GM21367 (cell line): ENCODE results near the gene TIAM1.
A peak's percentile ranks its signal among the peaks of the same experiment; 100 is the strongest.

ENCODE experiments used
- ATAC-seq: cut with Tn5 transposase; IDR thresholded peaks from one replicate; pipeline ENCODE4 v1.9.1; 2021; ENCODE audit not compliant: unreplicated experiment

TIAM1 gene

DNA sequence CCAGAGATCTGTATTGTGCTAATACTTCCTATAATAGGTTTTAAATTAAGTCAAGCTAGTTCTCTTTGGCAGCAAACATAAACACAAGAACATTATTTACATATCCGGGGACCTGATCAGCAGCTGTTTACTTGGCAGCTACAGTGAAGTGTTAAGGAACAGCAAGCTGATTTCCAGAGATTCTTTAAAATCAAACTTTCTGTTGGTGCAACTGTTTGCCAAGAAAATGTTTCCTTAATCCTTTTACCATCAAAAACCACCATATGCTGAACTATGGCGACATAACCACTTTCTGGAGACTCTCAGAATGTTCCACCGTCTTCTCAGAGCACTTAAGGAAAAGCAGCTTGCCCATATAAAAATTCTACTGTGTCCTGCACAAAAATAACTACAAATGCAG, 198.8 kb downstream of the TIAM1 start:
- ATAC-seq: no peak

DNA sequence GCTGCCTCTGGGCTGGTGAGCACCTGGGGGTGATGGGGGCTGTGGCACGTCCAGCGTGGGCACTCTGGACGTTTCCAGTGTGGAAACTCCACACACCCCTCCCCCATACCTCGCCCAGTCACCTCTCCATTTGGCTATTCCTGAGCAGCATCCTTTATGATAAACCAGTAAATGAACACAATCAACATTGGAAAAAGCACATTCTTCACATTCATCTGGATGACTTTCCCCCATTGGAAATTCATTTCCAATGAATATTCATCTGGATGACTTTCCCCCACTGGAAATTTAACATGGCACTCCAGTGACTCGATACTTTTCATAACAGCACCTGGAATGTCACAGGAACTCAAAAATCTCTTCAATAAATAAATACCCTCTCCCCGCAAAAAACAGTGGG, 201.0 kb downstream of the TIAM1 start:
- no peak for ATAC-seq

DNA sequence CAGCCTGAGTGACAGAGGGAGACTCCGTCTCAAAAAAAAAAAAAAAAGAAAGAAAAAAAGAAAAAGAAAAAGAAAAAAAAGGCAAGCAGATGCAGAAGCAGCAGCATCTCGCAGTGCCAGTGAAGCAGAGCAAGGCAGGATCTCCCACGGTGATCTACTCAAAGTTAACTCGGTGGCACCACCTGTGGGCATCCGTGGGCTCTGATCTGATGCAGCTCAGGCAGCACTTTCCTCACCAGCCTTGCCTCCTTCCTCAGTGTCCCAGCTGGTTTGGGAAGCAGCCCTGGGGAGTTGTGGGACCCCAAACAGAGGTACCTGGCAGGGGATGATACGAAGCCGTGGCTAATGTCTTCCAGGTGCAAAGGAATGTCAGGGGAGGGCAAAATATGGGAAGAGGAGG, 201.5 kb downstream of the TIAM1 start:
- no peak for ATAC-seq

DNA sequence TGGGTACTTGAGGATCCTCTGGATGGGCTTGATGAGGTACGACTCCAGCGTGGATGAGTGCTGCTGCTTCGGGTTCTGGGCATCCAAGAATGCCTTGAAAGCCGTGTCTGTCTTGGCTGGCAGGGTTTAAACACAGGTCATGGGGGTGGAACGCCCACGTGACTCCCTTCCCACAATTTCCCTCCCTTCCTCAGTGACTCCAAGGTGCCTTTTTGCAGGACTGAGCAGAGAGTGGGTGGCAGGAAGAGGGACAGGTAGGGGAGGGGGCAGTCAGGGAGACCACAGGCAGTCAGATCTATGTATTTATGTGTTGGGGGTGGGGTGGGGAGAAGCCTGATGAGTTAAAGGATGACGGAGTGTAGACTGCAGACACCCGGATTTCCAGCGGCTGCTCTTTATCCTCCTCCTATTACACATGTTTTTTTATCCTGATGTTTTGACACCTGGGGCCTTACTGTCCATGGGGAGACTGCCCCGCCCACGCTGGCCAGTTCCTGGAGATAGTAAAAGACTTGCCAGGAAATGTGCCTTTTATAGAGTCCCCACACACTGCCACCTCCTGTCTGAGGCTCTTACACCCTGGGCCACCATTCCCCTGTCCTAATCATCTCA, 202.6 kb downstream of the TIAM1 start:
- ATAC-seq: no peak

DNA sequence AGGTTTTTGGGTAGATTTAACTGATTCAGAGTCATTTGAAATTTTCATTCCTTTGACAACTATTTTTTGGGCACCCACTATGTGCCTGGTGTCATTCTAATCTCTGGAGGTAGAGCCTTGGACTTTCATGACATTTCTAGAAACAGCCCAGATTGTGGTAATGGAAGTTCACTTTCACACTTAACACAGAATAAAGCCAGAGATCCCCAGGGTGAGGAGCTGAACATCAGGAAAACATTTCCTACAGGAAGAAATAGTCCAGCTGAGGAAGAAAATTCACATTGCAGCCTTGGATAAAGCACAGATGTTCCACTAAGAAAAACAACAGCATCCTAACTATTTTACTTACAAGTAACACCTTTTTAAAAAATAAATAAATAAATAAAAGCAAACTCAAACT, 203.4 kb downstream of the TIAM1 start:
- no peak for ATAC-seq

DNA sequence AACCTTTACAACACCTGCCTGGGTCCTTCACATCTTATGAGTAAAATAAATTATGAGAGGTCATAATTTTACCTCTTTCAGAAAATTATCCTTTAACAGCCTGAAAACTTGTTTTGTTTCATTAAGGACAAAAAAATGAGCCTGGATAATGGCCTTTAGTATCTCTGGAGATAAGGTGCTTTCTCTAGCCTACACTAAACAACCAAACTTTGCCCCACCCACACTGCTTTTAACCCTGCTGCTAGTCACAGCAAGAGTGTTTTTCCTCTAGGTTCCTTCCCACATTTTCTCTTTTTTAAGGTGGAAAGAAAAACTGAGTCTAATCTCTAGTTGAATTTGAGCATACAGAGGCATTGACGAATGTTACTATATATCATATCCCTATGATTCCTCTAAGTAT, 204.0 kb downstream of the TIAM1 start:
- no peak for ATAC-seq

DNA sequence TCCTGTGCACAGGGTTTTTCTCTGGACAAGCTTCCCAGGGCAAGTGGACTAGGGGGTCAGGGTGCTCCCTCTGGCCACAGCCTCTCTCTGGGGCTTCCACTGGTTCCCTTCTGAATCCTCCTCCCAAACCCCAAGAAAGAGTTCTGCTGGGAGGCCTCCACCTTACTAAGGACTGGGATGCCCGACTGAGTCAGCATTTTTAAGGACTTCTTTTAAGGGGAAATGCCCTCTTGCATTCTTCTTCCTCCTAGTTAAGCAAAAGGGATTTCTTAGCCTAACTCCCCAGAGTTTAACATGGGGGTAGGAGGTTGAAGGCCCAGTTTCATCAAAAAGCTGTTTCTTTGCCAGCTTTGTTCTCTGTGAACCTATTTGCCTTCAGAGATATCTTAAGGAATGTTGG, 206.1 kb downstream of the TIAM1 start:
- no peak for ATAC-seq

DNA sequence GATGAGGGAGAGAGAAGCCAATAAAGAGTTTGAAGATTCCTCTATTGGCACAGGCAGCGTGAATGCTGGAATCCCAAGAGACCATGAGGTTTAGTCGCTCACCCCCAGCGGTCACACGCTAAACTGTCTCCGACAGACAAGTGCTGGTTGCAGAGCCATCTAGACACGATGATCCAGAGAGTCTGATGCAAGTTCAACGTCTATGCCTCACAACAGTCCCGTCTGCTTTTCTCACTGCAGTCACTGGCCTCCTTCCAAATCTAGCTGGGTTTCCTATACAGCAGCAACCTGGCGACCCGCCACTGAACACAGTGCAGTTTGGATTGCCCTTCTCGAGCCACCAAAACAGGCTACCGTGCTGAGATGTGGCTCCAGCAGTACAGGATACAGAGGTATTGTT, 207.2 kb downstream of the TIAM1 start:
- ATAC-seq: peak; percentile 52

DNA sequence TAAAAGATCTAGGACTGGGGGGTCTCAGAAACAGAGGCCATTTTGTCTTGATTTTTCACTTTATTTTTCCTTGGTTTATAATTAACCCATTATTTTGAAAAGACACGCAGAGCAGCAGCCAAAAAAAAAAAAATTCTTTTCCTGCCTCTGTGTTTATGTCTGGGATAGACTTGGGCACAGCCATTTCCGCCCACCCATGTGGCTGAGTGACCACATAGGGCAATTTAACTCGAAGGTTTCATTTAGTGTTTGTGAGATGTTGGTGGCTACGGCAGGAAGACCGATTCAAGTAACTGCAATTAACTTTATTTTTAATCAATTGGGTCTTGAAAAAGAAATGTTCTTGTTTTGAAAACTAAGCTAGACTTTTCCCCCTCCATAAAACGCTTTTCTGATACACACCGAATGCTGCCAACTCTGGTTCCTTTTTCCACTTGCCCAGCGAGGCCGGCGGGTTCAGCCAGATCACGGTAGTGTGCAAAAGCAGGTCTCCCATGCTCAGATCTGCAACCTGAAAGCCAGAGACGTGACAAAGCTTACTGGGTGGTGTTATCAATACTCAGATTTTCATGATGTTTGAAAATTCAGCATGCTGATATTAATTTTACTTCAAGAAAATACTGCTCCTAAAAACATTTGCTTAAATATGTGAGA, 208.4 kb downstream of the TIAM1 start:
- ATAC-seq: no peak

DNA sequence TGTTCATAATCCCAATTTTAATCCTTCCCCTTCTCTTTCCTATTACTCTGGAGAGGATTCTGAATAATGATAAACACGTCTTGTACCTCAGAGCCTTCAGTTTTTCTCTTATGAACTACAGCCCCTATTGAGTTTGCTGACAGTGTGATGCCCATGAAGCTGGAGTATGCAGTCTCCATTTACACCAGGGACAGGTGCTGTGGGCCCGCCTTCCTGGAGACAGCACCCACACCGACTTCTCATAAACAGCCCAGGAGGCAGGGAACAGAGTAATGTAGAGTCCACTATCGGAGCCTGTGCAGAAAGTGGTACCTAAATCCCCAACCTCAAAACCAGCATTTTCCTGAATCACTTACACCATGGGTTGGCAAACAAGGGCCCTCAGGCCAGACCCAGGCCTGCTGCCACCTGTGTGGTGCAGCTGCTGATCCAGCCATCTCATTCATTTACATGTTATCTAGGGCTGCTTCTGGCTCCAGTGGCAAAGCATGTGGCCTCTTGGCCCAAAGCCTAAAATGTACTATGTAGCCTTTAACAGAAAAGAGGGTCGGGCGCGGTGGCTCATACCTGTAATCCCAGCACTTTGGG, 210.7 kb downstream of the TIAM1 start:
- ATAC-seq: peak; percentile 2

DNA sequence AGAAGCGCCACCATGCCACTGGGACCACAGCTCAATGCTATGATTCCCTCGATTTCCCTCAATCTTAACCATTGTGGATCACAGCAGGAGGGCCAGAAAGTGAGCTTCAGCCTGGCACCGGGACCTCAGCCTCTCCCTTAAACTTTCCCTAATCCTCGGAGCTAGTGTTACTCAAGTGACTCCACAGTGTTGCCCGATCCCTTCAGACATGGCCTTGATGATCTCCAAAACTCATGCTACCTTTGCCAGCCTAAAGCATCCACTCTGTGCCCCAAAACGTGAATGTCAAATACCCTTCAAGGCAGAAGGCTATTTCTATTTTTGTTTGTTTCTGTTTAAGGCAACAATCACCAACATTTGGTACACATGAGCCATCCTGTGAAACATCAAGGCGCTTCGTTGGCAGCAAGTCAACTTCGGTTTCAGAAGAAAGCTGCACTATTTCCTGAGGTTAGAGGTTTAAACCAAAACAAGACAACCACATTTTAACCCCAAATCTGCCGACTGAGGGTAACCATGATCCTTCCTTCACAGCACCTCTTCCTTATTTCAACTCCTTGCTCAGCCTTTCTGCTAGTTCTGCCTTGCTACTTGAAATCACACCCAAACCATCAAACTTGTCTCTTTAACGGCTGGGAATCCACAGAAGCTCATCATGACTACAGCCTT, 211.4 kb downstream of the TIAM1 start:
- ATAC-seq: peak; percentile 69

DNA sequence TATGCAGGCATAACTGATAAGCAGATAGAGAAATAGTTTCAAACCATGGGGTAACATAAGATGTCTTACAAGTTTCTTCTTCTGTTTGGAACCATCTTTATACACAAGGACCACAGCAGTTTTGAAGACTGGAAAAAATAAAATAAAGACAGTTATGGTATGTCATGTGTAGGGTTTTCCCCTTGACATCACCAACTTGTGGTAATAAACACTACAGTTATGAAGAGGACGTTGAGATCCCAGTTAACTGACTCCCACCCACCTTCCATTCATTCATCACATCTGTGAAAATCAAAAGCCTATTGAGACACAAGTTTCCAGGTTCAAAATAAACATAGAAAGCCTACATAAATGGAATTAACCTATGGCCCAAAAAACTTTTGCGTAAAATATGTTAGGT, 213.2 kb downstream of the TIAM1 start:
- no peak for ATAC-seq

DNA sequence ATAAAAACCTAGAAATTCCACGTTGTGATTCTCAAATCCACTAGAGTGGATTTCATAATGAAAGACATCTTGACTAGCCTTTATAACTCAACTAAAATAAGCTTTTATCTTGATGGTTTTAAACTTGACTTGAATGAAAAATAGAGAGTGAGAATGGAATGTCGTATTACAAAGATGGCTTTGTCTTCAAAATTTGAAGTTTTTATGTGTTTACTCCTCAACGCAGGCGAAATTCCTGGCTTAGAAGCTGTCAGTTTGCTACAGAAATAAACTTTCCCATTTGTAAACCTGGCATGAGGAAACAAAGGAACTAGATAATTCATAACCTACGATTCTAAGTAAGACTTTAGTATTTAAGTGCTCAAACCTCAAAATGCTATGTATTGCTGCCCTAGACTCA, 215.8 kb downstream of the TIAM1 start:
- no peak for ATAC-seq

DNA sequence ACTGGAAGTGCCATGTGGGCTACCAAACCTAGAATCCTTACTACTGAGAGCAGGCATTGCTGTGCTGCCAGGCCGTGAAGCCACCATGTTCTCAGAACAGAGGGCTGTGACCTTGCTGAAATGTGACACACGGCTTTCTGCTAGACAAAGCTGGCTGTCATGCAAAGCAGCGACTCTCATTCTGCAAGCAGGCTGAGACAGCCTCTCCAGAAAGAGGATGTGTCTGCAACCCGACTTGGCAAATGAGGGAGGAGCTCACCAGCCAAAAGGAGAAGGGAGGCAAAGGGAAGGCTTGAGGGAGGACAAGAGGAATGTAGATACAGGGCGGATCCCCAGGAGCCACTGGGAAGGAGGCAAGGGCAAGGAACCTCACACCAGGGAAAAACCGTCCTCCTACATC, 220.1 kb downstream of the TIAM1 start:
- ATAC-seq: peak; percentile 85

DNA sequence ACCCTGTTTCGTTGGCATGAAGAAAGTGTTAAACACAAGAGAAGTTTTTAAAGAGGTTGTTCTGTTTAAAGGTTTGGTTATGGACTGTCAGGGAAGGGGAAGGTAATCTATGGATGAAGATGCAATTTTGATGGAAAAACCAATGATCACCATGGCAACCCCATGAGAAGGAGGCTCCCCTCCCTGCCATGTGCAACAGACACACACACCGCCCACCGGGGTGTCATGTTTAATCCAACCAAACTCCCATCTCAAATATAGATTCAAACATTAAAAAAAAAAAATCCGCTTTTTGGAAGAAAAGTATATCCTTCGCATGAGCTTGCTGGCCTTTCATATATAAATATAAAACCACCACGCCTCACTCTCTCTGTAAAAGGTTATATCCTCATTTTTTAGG, 224.9 kb downstream of the TIAM1 start:
- ATAC-seq: no peak

DNA sequence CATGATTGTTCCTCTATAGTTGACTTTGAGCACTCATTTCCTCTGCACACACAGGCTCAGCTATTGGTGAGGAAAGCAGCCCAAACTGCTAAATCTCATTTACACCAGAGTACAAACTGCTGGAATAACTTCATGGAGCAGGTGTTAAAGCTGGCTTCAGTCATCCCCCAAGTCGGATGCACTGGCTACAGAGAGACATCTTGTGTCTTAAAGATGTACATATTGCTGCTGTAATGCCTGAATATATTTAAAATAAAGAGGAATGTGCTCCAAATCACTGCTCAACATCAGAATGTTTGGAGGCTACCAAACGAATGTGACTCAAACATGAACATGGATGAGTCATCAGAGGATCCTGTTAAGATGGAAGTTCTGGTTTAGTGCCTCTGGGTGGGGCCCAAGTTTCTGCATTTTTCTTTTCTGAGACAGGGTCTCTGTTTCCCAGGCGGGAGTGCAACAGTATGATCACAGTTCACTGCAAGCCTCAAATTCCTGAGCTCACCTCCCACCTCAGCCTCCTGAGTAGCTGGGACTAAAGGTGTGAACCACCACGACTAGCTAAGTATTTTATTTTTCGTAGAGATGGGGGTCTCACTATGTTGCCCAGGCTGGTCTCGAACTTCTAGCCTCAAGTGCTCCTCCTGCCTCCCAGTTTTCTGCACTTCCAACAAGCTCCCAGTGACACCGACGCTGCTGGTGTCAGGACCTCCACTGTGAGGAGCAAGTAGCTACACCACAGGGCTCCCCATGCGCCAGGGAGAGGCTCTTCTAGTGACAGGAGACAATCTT, 226.7 kb downstream of the TIAM1 start:
- ATAC-seq: no peak

DNA sequence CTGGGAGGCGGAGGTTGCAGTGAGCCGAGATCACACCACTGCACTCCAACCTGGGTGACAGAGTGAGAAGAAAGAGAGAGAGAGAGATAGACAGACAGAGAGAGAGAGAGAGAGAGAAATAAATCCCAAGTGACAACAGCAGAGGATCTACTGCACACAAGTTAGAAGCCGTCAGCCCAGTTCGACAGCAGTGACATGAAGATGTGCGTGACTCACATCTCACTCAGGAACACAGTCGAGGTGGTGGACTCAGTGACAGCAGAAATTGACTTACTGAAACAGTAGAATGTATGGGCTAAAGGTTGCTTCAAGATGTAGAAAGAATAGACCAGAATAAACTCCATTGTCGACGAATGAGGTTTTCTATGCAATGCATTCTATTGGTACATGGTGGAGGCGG, 228.8 kb downstream of the TIAM1 start:
- ATAC-seq: no peak

DNA sequence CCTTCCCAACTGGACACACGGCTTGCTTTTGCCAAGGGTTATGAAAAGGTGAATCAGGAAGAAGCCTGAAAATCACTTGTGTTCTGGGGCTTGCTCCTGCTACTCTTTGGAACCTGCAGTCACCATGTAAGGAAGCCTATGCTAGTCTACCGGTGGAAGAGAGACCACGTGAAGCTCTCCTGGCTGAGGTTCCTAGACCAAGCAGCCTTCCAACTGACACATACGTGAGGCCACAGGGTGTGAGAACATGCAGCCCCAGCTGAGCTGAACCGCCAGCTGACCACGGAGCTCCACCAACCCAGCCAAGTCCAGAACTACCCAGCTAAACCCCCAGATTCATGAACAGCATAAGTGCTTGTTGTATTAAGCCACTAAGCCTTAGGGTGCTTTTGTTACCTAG, 233.0 kb downstream of the TIAM1 start:
- no peak for ATAC-seq

DNA sequence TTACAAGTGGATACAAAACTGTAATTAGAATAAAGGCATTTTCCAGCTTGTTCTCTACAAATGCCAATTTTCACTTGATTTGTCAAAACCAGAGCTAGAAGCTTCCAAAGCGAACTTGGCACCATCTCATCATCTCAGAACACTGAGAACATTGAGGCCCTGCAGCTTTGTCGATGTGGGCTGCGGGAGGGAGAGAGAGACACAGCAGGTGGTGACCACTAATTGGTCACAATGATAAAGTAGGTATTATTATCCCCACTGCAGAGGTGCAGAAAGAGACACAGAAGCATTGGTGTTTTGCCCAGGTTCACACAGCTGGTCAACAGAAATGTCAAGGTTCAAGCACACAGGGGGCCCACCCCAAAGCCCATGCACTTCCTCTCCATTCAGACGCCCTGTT, 233.6 kb downstream of the TIAM1 start:
- ATAC-seq: no peak

DNA sequence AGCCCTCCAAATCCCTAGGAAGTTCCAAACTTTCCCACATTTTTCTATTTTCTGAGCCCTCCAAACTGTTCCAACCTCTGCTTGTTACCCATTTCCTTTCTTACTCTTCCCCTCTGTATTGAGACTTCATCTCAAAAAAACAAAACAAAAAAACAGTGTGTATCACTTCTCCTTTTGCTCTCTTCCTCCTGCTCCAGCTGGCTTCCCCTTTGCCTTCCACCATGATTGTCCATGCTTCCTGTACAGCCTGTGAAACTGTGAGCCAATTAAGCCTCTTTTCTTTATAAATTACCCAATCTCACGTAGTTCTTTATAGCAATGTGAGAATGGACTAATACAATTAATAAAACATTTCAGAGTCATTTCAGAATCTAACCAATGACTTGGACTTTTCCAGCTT, 236.2 kb downstream of the TIAM1 start:
- peak; percentile 63 for ATAC-seq

DNA sequence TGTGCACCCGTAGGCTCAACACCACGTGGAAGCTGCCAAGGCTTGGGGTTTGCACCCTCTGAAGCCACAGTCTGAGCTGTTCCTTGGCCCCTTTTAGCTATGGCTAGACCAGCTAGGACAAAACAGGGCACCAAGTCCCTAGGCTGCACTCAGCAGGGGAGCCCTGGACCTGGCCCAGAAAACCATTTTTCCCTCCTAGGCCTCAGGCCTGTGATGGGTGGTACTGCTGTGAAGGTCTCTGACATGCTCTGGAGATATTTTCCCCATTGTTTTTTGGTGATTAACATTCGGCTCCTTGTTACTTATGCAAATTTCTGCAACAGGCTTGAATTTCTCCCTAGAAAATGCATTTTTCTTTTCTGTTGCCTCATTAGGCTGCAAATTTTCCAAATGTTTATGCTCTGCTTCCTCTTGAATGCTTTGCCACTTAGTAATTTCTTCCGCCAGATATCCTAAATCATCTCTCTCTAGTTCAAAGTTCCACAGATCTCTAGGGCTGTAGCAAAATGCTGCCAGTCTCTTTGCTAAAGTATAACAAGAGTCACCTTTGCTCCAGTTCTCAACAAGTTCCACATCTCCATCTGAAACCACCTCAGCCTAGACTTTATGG, 236.8 kb downstream of the TIAM1 start:
- ATAC-seq: no peak
